Activated naive CD4-positive, alpha-beta T cell treated with anti-CD3 and anti-CD28 coated beads for 36 hours (primary cell): ENCODE data around the gene GFPT2. TPM values are rescaled to one million over a fixed set of nuclear protein-coding genes. Genes with fewer than 3 reads are reported as not detected.

Source experiments
- CTCF ChIA-PET: fragments of 350-600 bp; sonication (Branson Sonifier 250); formaldehyde crosslinking; loops from one replicate; lab custom pipeline; 2021; ENCODE audit warnings: antibody characterized with exemption; lab: Charles Lee
- DNase-seq: peaks from one replicate; pipeline ENCODE4 v3.0.0-alpha.2; 2020
- H3K27ac Mint-ChIP-seq: one replicate; pipeline ENCODE4 v1.8.0; 2021; ENCODE audit warnings: mild to moderate bottlenecking, mixed read lengths
- H3K27me3 Mint-ChIP-seq: one replicate; pipeline ENCODE4 v1.8.0; 2021; ENCODE audit warnings: low read depth, mixed read lengths
- H3K36me3 Mint-ChIP-seq: one replicate; pipeline ENCODE4 v1.8.0; 2021; ENCODE audit warnings: low read depth, mixed read lengths
- H3K4me1 Mint-ChIP-seq: one replicate; pipeline ENCODE4 v1.8.0; 2021; ENCODE audit warnings: low read depth, mixed read lengths
- H3K4me3 Mint-ChIP-seq: one replicate; pipeline ENCODE4 v1.8.0; 2021; ENCODE audit warnings: mild to moderate bottlenecking, moderate library complexity, mixed read lengths
- H3K9me3 Mint-ChIP-seq: one replicate; pipeline ENCODE4 v1.8.0; 2021; ENCODE audit warnings: mixed read lengths
- intact Hi-C: fragments of 100-400 bp; cut with micrococcal nuclease; formaldehyde crosslinking; loops from one replicate; pipeline ENCODE4 v1.15.1; 2023
- total RNA-seq, 2 experiments: library from RNA; stranded (reverse); gene quantifications; one replicate each; pipeline ENCODE4 v1.2.3, GENCODE V29; 2021

GFPT2 gene
- total RNA-seq, 2 experiments from 2014 or later: 0.22 to 0.33 TPM

GRCh38 chr5:180345781-180346180 lies 7.4 kb downstream of the GFPT2 start:
- Mint-ChIP-seq H3K4me3 (no peak overlapping the region), H3K27ac (no peak overlapping the region), H3K27me3 (peaks cover 12% of the 10 kb centered on the region), H3K9me3 (no peaks in the 10 kb centered on the region), H3K36me3 (no peaks in the 10 kb centered on the region), H3K4me1 (no peaks in the 10 kb centered on the region)
- intact Hi-C loops: no loop called here
- DNase-seq: no peak
- CTCF ChIA-PET: interaction anchor here (1.0 to 1.4 kb wide), 2 partner anchors 17 to 31 kb away, joined by 3 read pairs; no protein-coding TSS in a partner anchor

- Mint-ChIP-seq H3K27me3 (peaks cover 7% of the 10 kb centered on the region), H3K27ac (no peak overlapping the region), H3K36me3 (no peaks in the 10 kb centered on the region), H3K9me3 (no peaks in the 10 kb centered on the region), H3K4me1 (no peaks in the 10 kb centered on the region), H3K4me3 (no peak overlapping the region)
- CTCF ChIA-PET: interaction anchor here (0.7 to 1.4 kb wide), 2 partner anchors 16 to 30 kb away, joined by 3 to 4 read pairs; no protein-coding TSS in a partner anchor
- intact Hi-C loops: no loop called here
- no peak for DNase-seq
These were observed 8.0 kb downstream of the GFPT2 start for GRCh38 chr5:180345186-180345585.

DNA sequence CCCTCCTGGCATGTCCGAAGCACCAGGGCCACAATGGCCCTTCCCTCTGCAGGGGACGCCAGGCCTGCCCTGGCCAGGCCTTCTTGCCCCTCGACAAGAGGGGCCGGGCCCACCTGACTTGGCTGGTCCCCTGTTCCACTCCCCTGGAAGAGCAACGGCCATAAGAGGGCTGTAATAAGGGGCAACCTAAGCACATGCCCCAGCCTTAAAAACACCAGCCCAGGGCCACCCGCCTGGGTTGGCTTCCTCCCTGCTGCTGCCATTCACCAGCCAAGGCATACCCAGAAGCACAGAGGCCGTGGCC lies 8.5 kb downstream of the GFPT2 start:
- H3K27me3 Mint-ChIP-seq: peaks cover 6% of the 10 kb centered on the region
- no peaks in the 10 kb centered on the region for H3K9me3 Mint-ChIP-seq
- CTCF ChIA-PET: interaction anchor here (0.7 to 1.5 kb wide), 3 partner anchors 16 to 29 kb away, joined by 3 to 7 read pairs (median 4); no protein-coding TSS in a partner anchor
- no peak overlapping the region for H3K27ac Mint-ChIP-seq
- DNase-seq: no peak
- intact Hi-C loops: no loop called here
- no peaks in the 10 kb centered on the region for H3K36me3 Mint-ChIP-seq
- H3K4me1 Mint-ChIP-seq: no peaks in the 10 kb centered on the region
- no peak overlapping the region for H3K4me3 Mint-ChIP-seq

- Mint-ChIP-seq H3K27ac (no peak overlapping the region), H3K36me3 (no peaks in the 10 kb centered on the region), H3K9me3 (no peaks in the 10 kb centered on the region), H3K27me3 (peaks cover 6% of the 10 kb centered on the region), H3K4me3 (no peak overlapping the region), H3K4me1 (no peaks in the 10 kb centered on the region)
- CTCF ChIA-PET: interaction anchor here (1.4 to 1.5 kb wide), 2 partner anchors 15 to 28 kb away, joined by 4 to 7 read pairs; no protein-coding TSS in a partner anchor
- no peak for DNase-seq
- intact Hi-C loops: no loop called here
These were observed 9.1 kb downstream of the GFPT2 start for GRCh38 chr5:180343831-180344695.

- Mint-ChIP-seq H3K27me3 (peaks cover 6% of the 10 kb centered on the region), H3K4me3 (no peak overlapping the region), H3K4me1 (no peaks in the 10 kb centered on the region), H3K36me3 (no peaks in the 10 kb centered on the region), H3K9me3 (no peaks in the 10 kb centered on the region), H3K27ac (no peak overlapping the region)
- intact Hi-C loops: no loop called here
- CTCF ChIA-PET: interaction anchor here (1.4 to 1.5 kb wide), 2 partner anchors 15 to 27 kb away, joined by 4 to 7 read pairs; no protein-coding TSS in a partner anchor
- DNase-seq: no peak
These were observed 9.9 kb downstream of the GFPT2 start for GRCh38 chr5:180343110-180343830.

DNA sequence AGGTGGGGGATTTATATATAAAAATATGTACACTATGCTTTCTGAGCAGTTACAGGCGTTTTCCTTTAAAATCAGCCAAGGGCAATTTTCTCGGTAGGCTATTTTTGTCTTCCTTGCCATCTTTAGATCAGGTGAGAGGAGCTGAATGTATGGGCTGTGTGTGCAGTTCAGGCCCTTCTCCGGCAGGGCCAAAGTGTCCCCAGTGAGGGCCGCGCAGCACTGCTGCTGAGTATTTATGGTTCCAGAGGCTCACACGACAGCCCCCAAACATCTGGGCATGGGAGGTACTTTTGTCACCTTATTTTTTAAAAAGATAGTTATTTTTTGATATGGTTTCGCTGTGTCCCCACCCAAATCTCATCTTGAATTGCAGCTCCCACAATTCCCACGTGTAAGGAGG lies 11.5 kb downstream of the GFPT2 start:
- no peak for DNase-seq
- Mint-ChIP-seq H3K27me3 (peaks cover 6% of the 10 kb centered on the region), H3K27ac (no peak overlapping the region), H3K4me3 (no peak overlapping the region), H3K4me1 (no peaks in the 10 kb centered on the region), H3K9me3 (no peaks in the 10 kb centered on the region), H3K36me3 (no peaks in the 10 kb centered on the region)
- intact Hi-C loops: no loop called here
- CTCF ChIA-PET: interaction anchor here (1.8 kb wide), 1 partner anchor 13 kb away, joined by 9 read pairs; no protein-coding TSS in a partner anchor

GRCh38 chr5:180340856-180341255 lies 12.3 kb downstream of the GFPT2 start:
- intact Hi-C loops: no loop called here
- Mint-ChIP-seq H3K36me3 (no peaks in the 10 kb centered on the region), H3K27ac (no peak overlapping the region), H3K9me3 (no peaks in the 10 kb centered on the region), H3K27me3 (peaks cover 6% of the 10 kb centered on the region), H3K4me1 (no peaks in the 10 kb centered on the region), H3K4me3 (no peak overlapping the region)
- CTCF ChIA-PET: interaction anchor here (1.8 kb wide), 1 partner anchor 12 kb away, joined by 9 read pairs; no protein-coding TSS in a partner anchor
- no peak for DNase-seq

GRCh38 chr5:180339583-180340183 lies 13.5 kb downstream of the GFPT2 start:
- no peak overlapping the region for H3K27ac Mint-ChIP-seq
- H3K4me1 Mint-ChIP-seq: no peaks in the 10 kb centered on the region
- H3K4me3 Mint-ChIP-seq: no peak overlapping the region
- H3K9me3 Mint-ChIP-seq: no peaks in the 10 kb centered on the region
- intact Hi-C loops: no loop called here
- H3K27me3 Mint-ChIP-seq: peaks cover 6% of the 10 kb centered on the region
- DNase-seq: no peak
- H3K36me3 Mint-ChIP-seq: no peaks in the 10 kb centered on the region
- CTCF ChIA-PET: no interaction called here

- Mint-ChIP-seq H3K27me3 (peaks cover 5% of the 10 kb centered on the region), H3K4me1 (no peaks in the 10 kb centered on the region), H3K4me3 (no peak overlapping the region), H3K36me3 (no peaks in the 10 kb centered on the region), H3K9me3 (no peaks in the 10 kb centered on the region), H3K27ac (no peak overlapping the region)
- intact Hi-C loops: no loop called here
- CTCF ChIA-PET: interaction anchor here (1.1 to 1.8 kb wide), 2 partner anchors 9 to 130 kb away, joined by 3 to 5 read pairs; no protein-coding TSS in a partner anchor
- no peak for DNase-seq
These were observed 15.0 kb downstream of the GFPT2 start for GRCh38 chr5:180338001-180338707.

DNA sequence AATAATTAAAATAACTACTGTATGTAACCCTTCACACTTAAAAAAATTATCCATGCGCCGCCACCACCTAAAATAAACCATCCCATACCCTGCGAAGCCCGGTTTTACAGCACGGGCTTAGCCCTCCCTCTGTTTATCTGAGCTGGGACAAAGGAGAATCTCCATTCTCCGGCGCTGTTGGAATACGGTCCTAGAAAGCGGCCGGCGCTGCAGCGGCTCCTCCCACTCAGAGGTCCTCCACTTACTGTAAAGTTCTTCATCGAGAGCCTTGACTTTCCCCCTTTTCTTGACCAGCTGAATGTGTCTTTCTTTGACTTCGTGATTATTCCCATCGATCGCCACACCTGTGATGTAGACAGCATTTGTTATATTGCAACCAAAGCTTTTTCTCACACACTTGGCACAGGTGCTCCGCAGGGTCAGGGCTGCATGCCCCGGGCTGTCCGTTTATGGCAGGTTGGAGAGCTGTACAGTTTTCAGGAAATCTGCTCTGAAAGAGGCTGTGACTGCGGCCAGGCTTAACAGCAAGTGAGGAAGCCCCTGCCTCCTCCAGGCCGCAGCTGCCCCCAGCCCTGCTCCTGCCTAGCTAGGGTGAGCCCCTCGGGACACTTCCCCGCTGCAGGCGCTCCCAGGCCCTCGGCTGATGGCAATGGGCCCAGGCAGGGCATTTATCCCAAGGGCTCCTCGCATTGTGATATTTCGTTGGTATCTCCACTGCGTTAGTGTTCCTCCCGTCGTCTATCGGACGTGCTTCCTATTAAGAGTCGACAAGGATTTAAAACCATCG lies 16.7 kb downstream of the GFPT2 start:
- Mint-ChIP-seq H3K4me1 (no peaks in the 10 kb centered on the region), H3K36me3 (no peaks in the 10 kb centered on the region), H3K4me3 (no peak overlapping the region), H3K27me3 (peaks cover 9% of the 10 kb centered on the region), H3K27ac (no peak overlapping the region), H3K9me3 (no peaks in the 10 kb centered on the region)
- CTCF ChIA-PET: no interaction called here
- intact Hi-C loops: no loop called here
- DNase-seq: no peak

GRCh38 chr5:180335614-180336233 lies 17.4 kb downstream of the GFPT2 start:
- no peaks in the 10 kb centered on the region for H3K4me1 Mint-ChIP-seq
- no peaks in the 10 kb centered on the region for H3K9me3 Mint-ChIP-seq
- H3K4me3 Mint-ChIP-seq: no peak overlapping the region
- H3K27me3 Mint-ChIP-seq: peaks cover 16% of the 10 kb centered on the region
- no peak for DNase-seq
- CTCF ChIA-PET: no interaction called here
- no peaks in the 10 kb centered on the region for H3K36me3 Mint-ChIP-seq
- no peak overlapping the region for H3K27ac Mint-ChIP-seq
- intact Hi-C loops: no loop called here
